K562 (cell line): Measurements from ENCODE around the gene MYADML2. TPM values are rescaled to one million over a fixed set of nuclear protein-coding genes. Genes with fewer than 3 reads are reported as not detected.
A peak's percentile ranks its signal among the peaks of the same experiment; 100 is the strongest.

Experiments
- ARID4B ChIP-seq: sonication (generic); formaldehyde crosslinking; IDR thresholded peaks from 2 replicates; pipeline ENCODE4 v1.8.0; 2022; ENCODE audit warnings: mild to moderate bottlenecking, missing genetic modification reagents
- CBFA2T3 ChIP-seq: fragments of 450-650 bp; IDR thresholded peaks from 2 replicates; pipeline ENCODE4 v1.6.1; 2017
- EWSR1 ChIP-seq: fragments of 450-650 bp; IDR thresholded peaks from 2 replicates; pipeline ENCODE4 v1.6.1; 2018; ENCODE audit warnings: borderline replicate concordance, mild to moderate bottlenecking, low read depth, moderate library complexity; ENCODE audit not compliant: partially characterized antibody
- ID3 ChIP-seq, 2 experiments: fragments of 250-450 bp in 1 of 2; fragments of 450-650 bp in 1 of 2; sonication (Bioruptor Pico) in 1 of 2; IDR thresholded peaks; 2 replicates each; pipeline versions ENCODE4 v1.6.1 to v1.8.0; 2016 to 2021; ENCODE audit warnings: mild to moderate bottlenecking in 2 of 2, moderate library complexity in 2 of 2, missing compliant biosample characterization in 1 of 2, missing genetic modification characterization in 1 of 2
- KDM2B ChIP-seq: fragments of 250-450 bp; sonication (Bioruptor Pico); IDR thresholded peaks from 2 replicates; pipeline ENCODE4 v1.8.0; 2021; ENCODE audit warnings: mild to moderate bottlenecking, moderate library complexity
- MXD1 ChIP-seq: fragments of 250-450 bp; sonication (Bioruptor Pico); IDR thresholded peaks from 2 replicates; pipeline ENCODE4 v1.8.0; 2021; ENCODE audit warnings: borderline replicate concordance, mild to moderate bottlenecking, moderate library complexity; ENCODE audit not compliant: poor library complexity, severe bottlenecking
- MYC ChIP-seq, 2 experiments: fragments of 250-450 bp in 1 of 2; sonication (Bioruptor Pico) in 1 of 2; IDR thresholded peaks; 2 replicates each; pipeline versions ENCODE4 v1.5.1 to v1.6.1; 2012 to 2021; ENCODE audit warnings: low read depth in 2 of 2, borderline replicate concordance in 1 of 2, improper control_type of control experiment in 1 of 2, low read length in 1 of 2, mild to moderate bottlenecking in 1 of 2, moderate library complexity in 1 of 2
- NR2C2 ChIP-seq, 2 experiments: fragments of 200-800 bp in 1 of 2; sonication (Bioruptor generic) in 1 of 2; sonication (generic) in 1 of 2; formaldehyde crosslinking in 1 of 2; IDR thresholded peaks; 2 replicates each; pipeline versions ENCODE4 v1.6.1 to v1.8.0; 2016 to 2022; ENCODE audit warnings: mild to moderate bottlenecking in 1 of 2, missing compliant biosample characterization in 1 of 2, missing genetic modification characterization in 1 of 2, missing genetic modification reagents in 1 of 2
- ZHX1 ChIP-seq: fragments of 150-350 bp; conservative IDR thresholded peaks from 2 replicates; pipeline ENCODE4 v1.6.1; 2014; ENCODE audit warnings: low read length
- ZNF23 ChIP-seq: fragments of 250-450 bp; sonication (Bioruptor Pico); IDR thresholded peaks from 2 replicates; pipeline ENCODE4 v1.4.0; 2020; ENCODE audit warnings: mild to moderate bottlenecking
- polyA plus RNA-seq, 8 experiments: library from polyadenylated mRNA; depleted of rRNA in 4 of 8; stranded (reverse) in 5 of 8; unstranded in 3 of 8; fragments of >200 nt; fragmentation: Nextera tagmentation in 2 of 8; fragmentation: Illumina TruSeq in 1 of 8; extraction: Ambion mirVana in 2 of 8; extraction: Trizol in 1 of 8; gene quantifications; 2 replicates each; pipeline versions ENCODE4 v1.2.1 to v1.2.3, GENCODE V29; 2011 to 2014; ENCODE audit warnings: inconsistent platforms in 1 of 8, missing spikeins in 1 of 8
- total RNA-seq, 7 experiments: library from RNA; depleted of rRNA in 6 of 7; stranded (reverse); fragments of >200 nt in 6 of 7; fragmentation: Illumina TruSeq in 2 of 7; extraction: Trizol in 2 of 7; gene quantifications; 2 replicates each; pipeline versions ENCODE4 v1.2.1 to v1.2.3, GENCODE V29; 2011 to 2021; ENCODE audit warnings: low replicate concordance in 1 of 7

Gene MYADML2
- total and polyA plus RNA-seq, 9 of the 15 experiments (the other 6 are each of a cell fraction or from before 2014, with no cell fraction given): not detected

GRCh38 chr17:81927653-81928543 lies 19.1 kb downstream of the MYADML2 start, which contains the start of gene MAFG (continued):
- TF ChIP-seq ZHX1 (no peak), CBFA2T3 (no peak), NR2C2 (CRISPR knock-in tag; IDR thresholded peaks at IDR 0.05) (no peak; the same call in 1 of the 2 replicates), NR2C2 (tag; IDR thresholded peaks at IDR 0.05) (no peak), KDM2B (CRISPR knock-in tag) (peak; percentile 52), EWSR1 (no peak), MXD1 (no peak), ZNF23 (CRISPR knock-in tag) (no peak), ID3 (CRISPR knock-in tag; IDR thresholded peaks at IDR 0.05) (no peak), ID3 (tag; IDR thresholded peaks at IDR 0.05) (peak; percentile 71), MYC (IDR thresholded peaks at IDR 0.05; ENCODE audit: low read depth, low read length) (peak; percentile 59), MYC (CRISPR knock-in tag; IDR thresholded peaks at IDR 0.05; ENCODE audit: borderline replicate concordance, low read depth) (no peak), ARID4B (CRISPR knock-in tag) (peak; percentile 90)
